ENCODE results near the gene SCPEP1. TPM values are rescaled to one million over a fixed set of nuclear protein-coding genes. Genes with fewer than 3 reads are reported as not detected.

The SCPEP1 gene
- polyA plus RNA-seq, 1 donor from 2014 or later, result 2.6 TPM

DNA sequence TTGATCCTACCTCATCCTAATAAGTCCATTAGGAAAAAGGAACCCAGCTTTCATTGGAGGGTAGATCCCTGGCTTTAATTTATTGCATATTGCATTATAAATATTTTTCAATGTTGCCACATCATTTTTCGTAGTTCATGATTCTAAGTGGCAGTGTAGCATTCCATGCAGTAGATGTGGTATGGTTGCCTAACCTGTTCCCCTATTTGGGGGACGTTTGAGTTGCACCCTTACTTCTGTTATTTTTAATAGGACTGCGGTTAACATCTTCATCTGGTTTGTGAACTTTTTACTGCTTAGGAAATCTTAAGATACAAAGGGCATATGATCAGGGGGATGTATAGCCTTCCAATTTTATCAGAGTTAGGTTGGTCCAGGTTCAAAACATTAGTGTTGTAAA lies 5.4 kb downstream of the SCPEP1 start:
- Histone ChIP-seq H3K4me3 (ENCODE audit: low read length) (no peak overlapping the region), H3K9me2 (ENCODE audit: insufficient read depth, low read length) (no peaks in the 10 kb centered on the region), H3K27me3 (ENCODE audit: insufficient read depth, low read depth, low read length) (no peaks in the 10 kb centered on the region), H3F3A (ENCODE audit: insufficient read depth, low read length, poor library complexity, severe bottlenecking) (no peaks in the 10 kb centered on the region), H3K79me2 (replicated peaks; ENCODE audit: insufficient read depth, low read length) (no peaks in the 10 kb centered on the region), H3K4me2 (ENCODE audit: low read length) (no peak overlapping the region), H3K9me3 (ENCODE audit: low read length) (no peaks in the 10 kb centered on the region), H3K36me3 (ENCODE audit: insufficient read depth, low read length) (no peaks in the 10 kb centered on the region), H4K20me1 (ENCODE audit: insufficient read depth) (no peaks in the 10 kb centered on the region), H3K27ac (ENCODE audit: low read length) (no peak overlapping the region), H2AFZ (ENCODE audit: low read depth, low read length) (no peak overlapping the region), H3K9ac (ENCODE audit: low read length) (no peak overlapping the region)
- TF ChIP-seq MXI1 (conservative IDR thresholded peaks at IDR 0.05; ENCODE audit: poor library complexity, severe bottlenecking), result no peak
- no peak for TF ChIP-seq POLR2AphosphoS5 (IDR thresholded peaks at IDR 0.05)
- no peak for TF ChIP-seq RAD21 (conservative IDR thresholded peaks at IDR 0.05)
- TF ChIP-seq, protein P1, sequence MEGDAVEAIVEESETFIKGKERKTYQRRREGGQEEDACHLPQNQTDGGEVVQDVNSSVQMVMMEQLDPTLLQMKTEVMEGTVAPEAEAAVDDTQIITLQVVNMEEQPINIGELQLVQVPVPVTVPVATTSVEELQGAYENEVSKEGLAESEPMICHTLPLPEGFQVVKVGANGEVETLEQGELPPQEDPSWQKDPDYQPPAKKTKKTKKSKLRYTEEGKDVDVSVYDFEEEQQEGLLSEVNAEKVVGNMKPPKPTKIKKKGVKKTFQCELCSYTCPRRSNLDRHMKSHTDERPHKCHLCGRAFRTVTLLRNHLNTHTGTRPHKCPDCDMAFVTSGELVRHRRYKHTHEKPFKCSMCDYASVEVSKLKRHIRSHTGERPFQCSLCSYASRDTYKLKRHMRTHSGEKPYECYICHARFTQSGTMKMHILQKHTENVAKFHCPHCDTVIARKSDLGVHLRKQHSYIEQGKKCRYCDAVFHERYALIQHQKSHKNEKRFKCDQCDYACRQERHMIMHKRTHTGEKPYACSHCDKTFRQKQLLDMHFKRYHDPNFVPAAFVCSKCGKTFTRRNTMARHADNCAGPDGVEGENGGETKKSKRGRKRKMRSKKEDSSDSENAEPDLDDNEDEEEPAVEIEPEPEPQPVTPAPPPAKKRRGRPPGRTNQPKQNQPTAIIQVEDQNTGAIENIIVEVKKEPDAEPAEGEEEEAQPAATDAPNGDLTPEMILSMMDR (IDR thresholded peaks at IDR 0.05; ENCODE audit: poor library complexity, severe bottlenecking), result no peak
- TF ChIP-seq EZH2 (IDR thresholded peaks at IDR 0.05; ENCODE audit: borderline replicate concordance, insufficient read depth, low read length, poor library complexity, severe bottlenecking), result no peak

DNA sequence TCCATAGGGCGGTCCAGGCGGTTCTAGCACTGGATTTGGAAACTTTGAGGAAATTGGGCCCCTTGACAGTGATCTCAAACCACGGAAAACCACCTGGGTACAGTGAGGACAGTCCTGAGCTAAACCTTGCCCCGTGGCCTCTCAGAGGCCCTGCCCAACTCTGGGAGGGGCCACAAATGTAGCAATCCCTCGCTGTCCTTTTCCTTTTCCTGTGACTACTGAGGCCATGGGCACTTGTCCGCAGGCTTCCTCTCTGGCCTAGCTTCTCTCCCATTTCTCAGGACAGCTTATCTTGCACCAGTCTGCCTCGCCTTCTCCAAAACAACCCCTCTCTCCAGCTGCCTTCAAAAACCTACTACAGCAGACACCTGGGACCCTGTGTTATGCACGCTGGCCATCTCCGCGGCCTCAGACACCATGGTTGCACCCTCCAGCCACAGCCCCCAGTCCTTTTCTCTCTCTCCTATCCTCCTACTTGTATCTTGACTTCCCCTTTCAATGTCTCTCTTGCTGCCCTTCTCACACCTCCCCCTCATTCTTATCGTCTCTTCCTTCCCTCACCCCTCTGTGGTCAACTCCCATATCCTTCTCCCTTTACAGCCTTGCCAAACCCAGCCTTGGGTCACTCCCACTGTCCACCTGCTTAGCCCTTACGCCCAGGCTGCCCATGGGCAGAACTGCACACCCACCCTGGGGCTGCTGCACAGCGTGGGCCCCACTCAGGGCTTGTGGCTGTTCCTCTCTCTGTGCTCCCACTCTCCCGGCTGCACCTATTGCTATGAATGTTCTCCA lies 7.6 kb downstream of the SCPEP1 start:
- Histone ChIP-seq H3K27me3 (ENCODE audit: insufficient read depth, low read depth, low read length) (no peaks in the 10 kb centered on the region), H3K4me2 (ENCODE audit: low read length) (no peak overlapping the region), H3K4me3 (ENCODE audit: low read length) (no peak overlapping the region), H3K36me3 (ENCODE audit: insufficient read depth, low read length) (no peaks in the 10 kb centered on the region), H3K79me2 (replicated peaks; ENCODE audit: insufficient read depth, low read length) (no peaks in the 10 kb centered on the region), H3F3A (ENCODE audit: insufficient read depth, low read length, poor library complexity, severe bottlenecking) (no peaks in the 10 kb centered on the region), H2AFZ (ENCODE audit: low read depth, low read length) (no peak overlapping the region), H3K9me3 (ENCODE audit: low read length) (no peaks in the 10 kb centered on the region), H3K9ac (ENCODE audit: low read length) (no peak overlapping the region), H3K27ac (ENCODE audit: low read length) (no peak overlapping the region), H4K20me1 (ENCODE audit: insufficient read depth) (no peaks in the 10 kb centered on the region), H3K9me2 (ENCODE audit: insufficient read depth, low read length) (no peaks in the 10 kb centered on the region)
- no peak for TF ChIP-seq MXI1 (conservative IDR thresholded peaks at IDR 0.05; ENCODE audit: poor library complexity, severe bottlenecking)
- TF ChIP-seq REST (IDR thresholded peaks at IDR 0.05; ENCODE audit: borderline replicate concordance), result no peak
- TF ChIP-seq EZH2 (IDR thresholded peaks at IDR 0.05; ENCODE audit: borderline replicate concordance, insufficient read depth, low read length, poor library complexity, severe bottlenecking), result no peak
- no peak for TF ChIP-seq RAD21 (conservative IDR thresholded peaks at IDR 0.05)
- no peak for TF ChIP-seq POLR2AphosphoS5 (IDR thresholded peaks at IDR 0.05)
- TF ChIP-seq, protein P1 (IDR thresholded peaks at IDR 0.05; ENCODE audit: poor library complexity, severe bottlenecking), result no peak
- no peak for TF ChIP-seq TAF1 (IDR thresholded peaks at IDR 0.05; ENCODE audit: low read depth)
- TF ChIP-seq SMC3 (conservative IDR thresholded peaks at IDR 0.05; ENCODE audit: poor library complexity), result no peak
- no peak for TF ChIP-seq EP300 (conservative IDR thresholded peaks at IDR 0.05; ENCODE audit: poor library complexity, severe bottlenecking)
